GM21786 (cell line): ENCODE results near the gene IPMK.
"Not testable (repeated sequence)": the region's sequence is repeated elsewhere in the genome, so short reads cannot be mapped to it uniquely, and the experiment has no call there.

Experiments used
- ATAC-seq: cut with Tn5 transposase; IDR thresholded peaks from one replicate; pipeline ENCODE4 v1.9.1; 2021; ENCODE audit not compliant: unreplicated experiment

Gene IPMK

GRCh38 chr10:58229856-58230255 lies 37.8 kb downstream of the IPMK start:
- not testable (repeated sequence) for ATAC-seq

- ATAC-seq: no peak
Measured at GRCh38 chr10:58225654-58226053, 42.0 kb downstream of the IPMK start.

GRCh38 chr10:58220769-58221451 lies 46.8 kb downstream of the IPMK start:
- no peak for ATAC-seq

- ATAC-seq: no peak
Measured at GRCh38 chr10:58219875-58220274, 47.8 kb downstream of the IPMK start.

GRCh38 chr10:58217612-58218011 lies 50.1 kb downstream of the IPMK start:
- no peak for ATAC-seq

GRCh38 chr10:58212622-58213021 lies 55.1 kb downstream of the IPMK start:
- no peak for ATAC-seq

GRCh38 chr10:58210160-58210559 lies 57.5 kb downstream of the IPMK start:
- ATAC-seq: no peak

GRCh38 chr10:58209669-58210068 lies 58.0 kb downstream of the IPMK start:
- ATAC-seq: no peak

GRCh38 chr10:58206251-58206650 lies 61.4 kb downstream of the IPMK start:
- ATAC-seq: no peak

- ATAC-seq: peak; percentile 76
Measured at GRCh38 chr10:58201704-58202103, 66.0 kb downstream of the IPMK start.

GRCh38 chr10:58189269-58189668 lies 78.4 kb downstream of the IPMK start:
- ATAC-seq: no peak

- ATAC-seq: no peak
Measured at GRCh38 chr10:58184120-58184670, 83.5 kb downstream of the IPMK start.

- ATAC-seq: no peak
Measured at GRCh38 chr10:58180666-58181065, 87.0 kb downstream of the IPMK start.

- no peak for ATAC-seq
Measured at GRCh38 chr10:58179238-58179637, 88.5 kb downstream of the IPMK start.

- ATAC-seq: no peak
Measured at GRCh38 chr10:58178811-58179210, 88.9 kb downstream of the IPMK start.

- peak; percentile 48 for ATAC-seq
Measured at GRCh38 chr10:58177362-58177947, 90.2 kb downstream of the IPMK start.

GRCh38 chr10:58175990-58176900 lies 91.4 kb downstream of the IPMK start:
- no peak for ATAC-seq

GRCh38 chr10:58174831-58175230 lies 92.9 kb downstream of the IPMK start:
- ATAC-seq: no peak

- ATAC-seq: no peak
Measured at GRCh38 chr10:58173391-58173790, 94.3 kb downstream of the IPMK start.

GRCh38 chr10:58171146-58171545 lies 96.5 kb downstream of the IPMK start:
- ATAC-seq: no peak

- no peak for ATAC-seq
Measured at GRCh38 chr10:58164517-58164916, 103.2 kb downstream of the IPMK start.

GRCh38 chr10:58158806-58159205 lies 108.9 kb downstream of the IPMK start:
- no peak for ATAC-seq
